H9 (cell line): Measurements from ENCODE around the gene FBXL13. TPM values are rescaled to one million over a fixed set of nuclear protein-coding genes. Genes with fewer than 3 reads are reported as not detected.

ENCODE experiments used
- DNase-seq: peaks from one replicate; pipeline ENCODE4 v3.0.0-alpha.2; 2017
- H2AFZ ChIP-seq: one replicate; pipeline ENCODE4 v1.6.1; 2013; ENCODE audit warnings: mild to moderate bottlenecking, low read length, control low read depth, moderate library complexity
- H2AK5ac ChIP-seq: 2 replicates; pipeline ENCODE4 v1.6.1; 2013; ENCODE audit warnings: low read length, control low read depth, mixed read lengths; ENCODE audit not compliant: insufficient read length
- H2BK120ac ChIP-seq: one replicate; pipeline ENCODE4 v1.6.1; 2013; ENCODE audit warnings: low read depth, mild to moderate bottlenecking, low read length, control low read depth, inconsistent platforms; ENCODE audit not compliant: poor library complexity, severe bottlenecking
- H2BK12ac ChIP-seq: 2 replicates; pipeline ENCODE4 v1.6.1; 2013; ENCODE audit warnings: low read length, control low read depth, mixed read lengths, low read depth; ENCODE audit not compliant: insufficient read length
- H2BK15ac ChIP-seq: 2 replicates; pipeline ENCODE4 v1.6.1; 2013; ENCODE audit warnings: low read depth, low read length, control low read depth
- H2BK20ac ChIP-seq: one replicate; pipeline ENCODE4 v1.6.1; 2013; ENCODE audit warnings: low read depth, mild to moderate bottlenecking, low read length, control low read depth, inconsistent platforms; ENCODE audit not compliant: poor library complexity, severe bottlenecking
- H2BK5ac ChIP-seq: 2 replicates; pipeline ENCODE4 v1.6.1; 2013; ENCODE audit warnings: low read length, control low read depth, mixed read lengths; ENCODE audit not compliant: insufficient read length
- H3K14ac ChIP-seq: 2 replicates; pipeline ENCODE4 v1.6.1; 2013; ENCODE audit warnings: low read length, control low read depth; ENCODE audit not compliant: insufficient read depth
- H3K18ac ChIP-seq: 2 replicates; pipeline ENCODE4 v1.6.1; 2013; ENCODE audit warnings: low read depth, mild to moderate bottlenecking, mixed read lengths, low read length, control low read depth; ENCODE audit not compliant: insufficient read length
- H3K23ac ChIP-seq: 2 replicates; pipeline ENCODE4 v1.6.1; 2013; ENCODE audit warnings: low read length, control low read depth, mixed read lengths, low read depth; ENCODE audit not compliant: insufficient read length
- H3K23me2 ChIP-seq: 2 replicates; pipeline ENCODE4 v1.6.1; 2013; ENCODE audit warnings: low read depth, mild to moderate bottlenecking, mixed read lengths, low read length, control low read depth; ENCODE audit not compliant: insufficient read length, poor library complexity, severe bottlenecking
- H3K27ac ChIP-seq: 2 replicates; pipeline ENCODE4 v1.5.1; 2013; ENCODE audit warnings: low read length, control low read depth, mixed read lengths, low read depth; ENCODE audit not compliant: insufficient read length
- H3K27me3 ChIP-seq: 2 replicates; pipeline ENCODE4 v1.6.1; 2013; ENCODE audit warnings: low read length, control low read depth, inconsistent platforms; ENCODE audit not compliant: insufficient read depth
- H3K4ac ChIP-seq: 2 replicates; pipeline ENCODE4 v1.6.1; 2013; ENCODE audit warnings: low read depth, mild to moderate bottlenecking, control low read depth, inconsistent platforms, low read length, moderate library complexity
- H3K4me1 ChIP-seq: 2 replicates; pipeline ENCODE4 v1.6.1; 2013; ENCODE audit warnings: low read length, control low read depth, inconsistent platforms; ENCODE audit not compliant: insufficient read depth
- H3K4me2 ChIP-seq: 2 replicates; pipeline ENCODE4 v1.6.1; 2013; ENCODE audit warnings: low read length, control low read depth, mixed read lengths; ENCODE audit not compliant: insufficient read length, insufficient read depth
- H3K56ac ChIP-seq: 2 replicates; pipeline ENCODE4 v1.6.1; 2013; ENCODE audit warnings: low read depth, mild to moderate bottlenecking, mixed read lengths, low read length, control low read depth; ENCODE audit not compliant: insufficient read length
- H3K79me1 ChIP-seq: 2 replicates; pipeline ENCODE4 v1.6.1; 2013; ENCODE audit warnings: low read depth, mild to moderate bottlenecking, moderate library complexity, low read length, control low read depth, inconsistent platforms; ENCODE audit not compliant: insufficient read depth, poor library complexity, severe bottlenecking
- H3K79me2 ChIP-seq: 2 replicates; pipeline ENCODE4 v1.6.1; 2013; ENCODE audit warnings: low read length, control low read depth, inconsistent platforms; ENCODE audit not compliant: insufficient read depth
- H3K9ac ChIP-seq: 2 replicates; pipeline ENCODE4 v1.6.1; 2013; ENCODE audit warnings: low read length, control low read depth, mixed read lengths; ENCODE audit not compliant: insufficient read length; ENCODE audit errors: extremely low read depth
- H3K9me3 ChIP-seq: one replicate; pipeline ENCODE4 v1.6.1; 2013; ENCODE audit warnings: low read depth, low read length, inconsistent platforms; ENCODE audit not compliant: control insufficient read depth
- H3T11ph ChIP-seq: one replicate; pipeline ENCODE4 v1.6.1; 2013; ENCODE audit warnings: mild to moderate bottlenecking, low read length, control low read depth, inconsistent platforms
- H4K20me1 ChIP-seq: one replicate; pipeline ENCODE4 v1.6.1; 2013; ENCODE audit not compliant: control insufficient read depth, insufficient read length, insufficient read depth
- H4K5ac ChIP-seq: 2 replicates; pipeline ENCODE4 v1.6.1; 2013; ENCODE audit warnings: low read depth, mild to moderate bottlenecking, mixed read lengths, low read length, control low read depth; ENCODE audit not compliant: insufficient read length
- H4K8ac ChIP-seq: replicated peaks from 2 replicates; pipeline ENCODE4 v1.6.1; 2013; ENCODE audit warnings: low read length, control low read depth, mixed read lengths, low read depth; ENCODE audit not compliant: insufficient read length
- H4K91ac ChIP-seq: 2 replicates; pipeline ENCODE4 v1.6.1; 2013; ENCODE audit warnings: low read depth, mild to moderate bottlenecking, moderate library complexity, mixed read lengths, low read length, control low read depth; ENCODE audit not compliant: insufficient read length
- H3K27ac Mint-ChIP-seq, 3 experiments: 2 replicates in 2 of 3; 3 replicates in 1 of 3; pipeline ENCODE4 v1.8.0; 2020 to 2021; ENCODE audit warnings: mixed read lengths in 3 of 3, mild to moderate bottlenecking in 1 of 3, moderate library complexity in 1 of 3
- H3K27me3 Mint-ChIP-seq: 2 replicates; pipeline ENCODE4 v1.8.0; 2021; ENCODE audit warnings: low read depth, mild to moderate bottlenecking, moderate library complexity, mixed read lengths
- H3K36me3 Mint-ChIP-seq, 3 experiments: 2 replicates in 2 of 3; 3 replicates in 1 of 3; pipeline ENCODE4 v1.8.0; 2020 to 2021; ENCODE audit warnings: low read depth in 3 of 3, mixed read lengths in 3 of 3; ENCODE audit not compliant: insufficient read depth in 1 of 3
- H3K4me1 Mint-ChIP-seq, 2 experiments: 2 replicates each; pipeline ENCODE4 v1.8.0; 2020; ENCODE audit warnings: mixed read lengths in 2 of 2
- H3K4me3 Mint-ChIP-seq, 2 experiments: 2 replicates in 1 of 2; 3 replicates in 1 of 2; pipeline ENCODE4 v1.8.0; 2020 to 2021; ENCODE audit warnings: mild to moderate bottlenecking in 2 of 2, mixed read lengths in 2 of 2, moderate library complexity in 1 of 2
- H3K9me3 Mint-ChIP-seq, 2 experiments: 2 replicates in 1 of 2; 3 replicates in 1 of 2; pipeline ENCODE4 v1.8.0; 2020; ENCODE audit warnings: mild to moderate bottlenecking in 2 of 2, mixed read lengths in 2 of 2, moderate library complexity in 1 of 2
- CTCF ChIP-seq: fragments of 200-600 bp; sonication (generic); conservative IDR thresholded peaks from 3 replicates; pipeline ENCODE4 v1.8.0; 2021; ENCODE audit warnings: antibody characterized with exemption, mild to moderate bottlenecking
- WGBS: extraction: QIAGEN DNeasy Blood & Tissue Kit; methylation state at CpG from one replicate; pipeline ENCODE4 v1.1.7; 2013; ENCODE audit warnings: missing lambda C conversion rate, low lambda C conversion rate, mixed read lengths; ENCODE audit not compliant: insufficient read length; ENCODE audit errors: extremely low coverage; 5-methylcytosine and 5-hydroxymethylcytosine counted together
- total RNA-seq: library from RNA; stranded (reverse); gene quantifications from 2 replicates; pipeline ENCODE4 v1.2.1, GENCODE V29; 2021

Gene FBXL13
- total RNA-seq, 1 experiment from 2014 or later = 4.4 TPM

- H3K27me3 Mint-ChIP-seq = no peaks in the 10 kb centered on the region; the same call in 1 of the 2 replicates
- peak overlapping the region in 1 of 2 experiments; percentile 8; a peak in 2 of 5 replicates for H3K4me3 Mint-ChIP-seq
- no peak overlapping the region for H4K91ac ChIP-seq
These were observed 131.7 kb downstream of the FBXL13 start for GRCh38 chr7:102942868-102943267.

More at GRCh38 chr7:102942868-102943267, 131.7 kb downstream of the FBXL13 start:
- H3K36me3 Mint-ChIP-seq = no peaks in the 10 kb centered on the region; a peak in 1 of 7 replicates
- peaks cover 65 to 72% of the 10 kb centered on the region in 2 experiments for H3K4me1 Mint-ChIP-seq
- H3K14ac ChIP-seq = no peak overlapping the region
- TF ChIP-seq CTCF = no peak
- no peaks in the 10 kb centered on the region; the same call in 1 of the 2 replicates for H3K27me3 ChIP-seq
- H2BK15ac ChIP-seq = no peak overlapping the region
- H2AK5ac ChIP-seq = no peak overlapping the region
- no peaks in the 10 kb centered on the region for H3K23me2 ChIP-seq
- H3K79me2 ChIP-seq = no peaks in the 10 kb centered on the region; the same call in 1 of the 2 replicates
- H3T11ph ChIP-seq = no peak overlapping the region
- H3K9me3 Mint-ChIP-seq = no peaks in the 10 kb centered on the region
- peaks cover 9% of the 10 kb centered on the region for H3K4me1 ChIP-seq
- H2BK120ac ChIP-seq = no peak overlapping the region
- no peak overlapping the region for H3K4ac ChIP-seq
- no peaks in the 10 kb centered on the region for H3K9me3 ChIP-seq
- no peak overlapping the region for H3K23ac ChIP-seq
- H4K5ac ChIP-seq = no peak overlapping the region
- H2BK5ac ChIP-seq = no peak overlapping the region
- H3K27ac ChIP-seq = no peak overlapping the region
- no peak overlapping the region for H2AFZ ChIP-seq
- no peak overlapping the region for H3K4me2 ChIP-seq
- WGBS = no CpG with 5 or more reads among the region's 1 CpG
- no peak overlapping the region for H4K8ac ChIP-seq
- peak overlapping the region in 2 of 3 experiments; percentile 59 to 96; a peak in 4 of 7 replicates for H3K27ac Mint-ChIP-seq
- H2BK12ac ChIP-seq = no peak overlapping the region
- H3K9ac ChIP-seq = no peak overlapping the region
- H4K20me1 ChIP-seq = no peaks in the 10 kb centered on the region
- no peak overlapping the region for H2BK20ac ChIP-seq
- no peak overlapping the region for H3K56ac ChIP-seq
- no peak overlapping the region for H3K18ac ChIP-seq
- no peaks in the 10 kb centered on the region for H3K79me1 ChIP-seq
- DNase-seq = no peak
